ENCODE results near the gene PLEKHG7.

DNA sequence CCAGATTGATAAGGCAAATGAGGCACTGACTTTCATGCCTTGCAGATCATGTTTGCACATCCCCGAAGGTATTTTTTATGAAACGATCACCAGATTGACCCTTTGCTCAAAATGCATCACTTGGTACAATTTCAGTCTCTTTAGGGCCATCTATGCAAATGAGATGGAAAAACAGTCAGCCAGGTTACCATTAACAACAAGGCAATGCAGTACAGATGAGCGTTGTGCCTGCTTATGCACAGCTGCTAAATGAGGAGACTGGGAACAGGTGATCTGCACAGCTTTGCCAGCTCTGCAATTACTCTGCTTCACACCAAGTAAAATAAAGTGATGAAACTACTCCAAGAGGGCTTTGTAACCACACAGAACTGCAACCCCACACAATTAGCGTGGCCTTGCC is 26.1 kb upstream of the PLEKHG7 start:
- TF ChIP-seq, protein P1, sequence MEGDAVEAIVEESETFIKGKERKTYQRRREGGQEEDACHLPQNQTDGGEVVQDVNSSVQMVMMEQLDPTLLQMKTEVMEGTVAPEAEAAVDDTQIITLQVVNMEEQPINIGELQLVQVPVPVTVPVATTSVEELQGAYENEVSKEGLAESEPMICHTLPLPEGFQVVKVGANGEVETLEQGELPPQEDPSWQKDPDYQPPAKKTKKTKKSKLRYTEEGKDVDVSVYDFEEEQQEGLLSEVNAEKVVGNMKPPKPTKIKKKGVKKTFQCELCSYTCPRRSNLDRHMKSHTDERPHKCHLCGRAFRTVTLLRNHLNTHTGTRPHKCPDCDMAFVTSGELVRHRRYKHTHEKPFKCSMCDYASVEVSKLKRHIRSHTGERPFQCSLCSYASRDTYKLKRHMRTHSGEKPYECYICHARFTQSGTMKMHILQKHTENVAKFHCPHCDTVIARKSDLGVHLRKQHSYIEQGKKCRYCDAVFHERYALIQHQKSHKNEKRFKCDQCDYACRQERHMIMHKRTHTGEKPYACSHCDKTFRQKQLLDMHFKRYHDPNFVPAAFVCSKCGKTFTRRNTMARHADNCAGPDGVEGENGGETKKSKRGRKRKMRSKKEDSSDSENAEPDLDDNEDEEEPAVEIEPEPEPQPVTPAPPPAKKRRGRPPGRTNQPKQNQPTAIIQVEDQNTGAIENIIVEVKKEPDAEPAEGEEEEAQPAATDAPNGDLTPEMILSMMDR (IDR thresholded peaks at IDR 0.05) = no peak
- no peak for TF ChIP-seq POLR2A (IDR thresholded peaks at IDR 0.05)
